Activated CD8-positive, alpha-beta T cell treated with anti-CD3 and anti-CD28 coated beads for 36 hours (primary cell): ENCODE results near the gene TMEM72. TPM values are rescaled to one million over a fixed set of nuclear protein-coding genes. Genes with fewer than 3 reads are reported as not detected.

Experiments used
- ATAC-seq: fragments of 200-7000 bp; cut with Tn5 transposase; one replicate; pipeline ENCODE4 v1.10.0; 2021; ENCODE audit warnings: mild to moderate bottlenecking, moderate library complexity
- CTCF ChIA-PET: fragments of 350-600 bp; sonication (Branson Sonifier 250); formaldehyde crosslinking; loops from one replicate; lab custom pipeline; 2021; ENCODE audit warnings: antibody characterized with exemption; lab: Charles Lee
- POLR2A ChIA-PET: fragments of 350-600 bp; sonication (Branson Sonifier 250); formaldehyde crosslinking; loops from one replicate; lab custom pipeline; 2021; ENCODE audit warnings: antibody characterized with exemption; lab: Charles Lee
- DNase-seq: peaks from one replicate; pipeline ENCODE4 v3.0.0-alpha.2; 2020
- H3K27ac Mint-ChIP-seq: one replicate; pipeline ENCODE4 v1.8.0; 2021; ENCODE audit warnings: mild to moderate bottlenecking, mixed read lengths
- H3K27me3 Mint-ChIP-seq: one replicate; pipeline ENCODE4 v1.8.0; 2021; ENCODE audit warnings: mixed read lengths
- H3K36me3 Mint-ChIP-seq: one replicate; pipeline ENCODE4 v1.8.0; 2021; ENCODE audit warnings: low read depth, mixed read lengths
- H3K4me1 Mint-ChIP-seq: one replicate; pipeline ENCODE4 v1.8.0; 2021; ENCODE audit warnings: low read depth, mixed read lengths
- H3K4me3 Mint-ChIP-seq: one replicate; pipeline ENCODE4 v1.8.0; 2021; ENCODE audit warnings: mild to moderate bottlenecking, moderate library complexity, mixed read lengths
- H3K9me3 Mint-ChIP-seq: one replicate; pipeline ENCODE4 v1.8.0; 2021; ENCODE audit warnings: mixed read lengths
- intact Hi-C: fragments of 100-400 bp; cut with micrococcal nuclease; formaldehyde crosslinking; loops from one replicate; pipeline ENCODE4 v1.10.0; 2022
- total RNA-seq, 2 experiments: library from RNA; stranded (reverse); gene quantifications; one replicate each; pipeline ENCODE4 v1.2.3, GENCODE V29; 2021
- TF ChIP-seq, protein P1 (sequence below): fragments of 200-600 bp; IDR thresholded peaks from one replicate; pipeline ENCODE4 v1.8.0; 2022; ENCODE audit warnings: antibody characterized with exemption, mild to moderate bottlenecking

TMEM72 gene
- total RNA-seq, 2 experiments from 2014 or later: not detected

DNA sequence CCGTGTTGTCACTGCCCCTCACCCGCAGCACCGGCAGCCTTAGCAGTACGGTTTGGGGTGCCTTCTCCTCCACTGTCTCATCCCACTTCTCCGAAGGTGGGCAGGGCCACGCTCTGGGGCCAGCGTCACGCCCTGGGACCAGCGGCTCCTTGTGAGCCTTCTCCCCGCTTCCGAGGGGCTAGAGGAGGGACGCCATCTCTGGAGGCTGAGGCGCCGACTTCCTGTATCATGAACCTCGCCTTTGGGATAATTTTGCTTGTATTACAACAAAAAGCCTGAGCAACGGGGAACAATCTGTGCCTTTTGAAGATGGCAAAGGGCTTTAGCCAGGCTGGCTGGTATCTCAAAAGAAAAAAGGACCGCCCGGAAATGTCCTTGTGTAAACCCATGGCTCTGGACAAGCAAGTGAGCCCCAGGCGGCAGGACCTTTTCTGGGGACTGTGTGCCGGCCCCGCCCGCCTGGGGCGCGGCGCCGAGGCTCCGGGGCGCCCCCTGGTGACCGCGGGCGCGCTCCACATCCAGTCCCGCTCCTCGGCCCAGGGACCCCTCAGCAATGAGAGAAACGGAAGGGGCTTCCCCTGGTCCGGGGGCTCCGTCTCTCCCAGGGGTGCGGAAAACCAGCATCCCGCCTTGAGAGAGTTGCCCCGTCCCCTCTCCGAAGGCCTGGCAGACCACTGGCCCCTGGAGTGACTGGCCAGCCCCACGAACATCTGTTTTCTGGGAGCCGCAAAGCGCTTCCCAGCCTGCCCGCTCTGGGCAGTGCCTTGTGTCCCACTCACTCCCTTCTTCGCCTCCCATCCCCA, 63.7 kb downstream of the TMEM72 start:
- ATAC-seq (peak; percentile 96), DNase-seq (peak; percentile 68)
- ChIA-PET CTCF (interaction anchor here (0.6 to 2.4 kb wide), 7 partner anchors 10 to 76 kb away, joined by 3 to 25 read pairs (median 3); no protein-coding TSS in a partner anchor), POLR2A (interaction anchor here (0.9 kb wide), 1 partner anchor 26 kb away, joined by 4 read pairs; the partner anchor contains the start of gene ZNF22)
- Mint-ChIP-seq H3K27ac (peak overlapping the region; percentile 67), H3K9me3 (no peaks in the 10 kb centered on the region), H3K36me3 (no peaks in the 10 kb centered on the region), H3K4me1 (peaks cover 19% of the 10 kb centered on the region), H3K4me3 (peak overlapping the region; percentile 65), H3K27me3 (no peaks in the 10 kb centered on the region)
- TF ChIP-seq, protein P1, sequence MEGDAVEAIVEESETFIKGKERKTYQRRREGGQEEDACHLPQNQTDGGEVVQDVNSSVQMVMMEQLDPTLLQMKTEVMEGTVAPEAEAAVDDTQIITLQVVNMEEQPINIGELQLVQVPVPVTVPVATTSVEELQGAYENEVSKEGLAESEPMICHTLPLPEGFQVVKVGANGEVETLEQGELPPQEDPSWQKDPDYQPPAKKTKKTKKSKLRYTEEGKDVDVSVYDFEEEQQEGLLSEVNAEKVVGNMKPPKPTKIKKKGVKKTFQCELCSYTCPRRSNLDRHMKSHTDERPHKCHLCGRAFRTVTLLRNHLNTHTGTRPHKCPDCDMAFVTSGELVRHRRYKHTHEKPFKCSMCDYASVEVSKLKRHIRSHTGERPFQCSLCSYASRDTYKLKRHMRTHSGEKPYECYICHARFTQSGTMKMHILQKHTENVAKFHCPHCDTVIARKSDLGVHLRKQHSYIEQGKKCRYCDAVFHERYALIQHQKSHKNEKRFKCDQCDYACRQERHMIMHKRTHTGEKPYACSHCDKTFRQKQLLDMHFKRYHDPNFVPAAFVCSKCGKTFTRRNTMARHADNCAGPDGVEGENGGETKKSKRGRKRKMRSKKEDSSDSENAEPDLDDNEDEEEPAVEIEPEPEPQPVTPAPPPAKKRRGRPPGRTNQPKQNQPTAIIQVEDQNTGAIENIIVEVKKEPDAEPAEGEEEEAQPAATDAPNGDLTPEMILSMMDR: peak; percentile 93
- intact Hi-C loops: loop anchor here (2.0 kb wide), 1 partner anchor 42 kb away; no protein-coding TSS in a partner anchor

DNA sequence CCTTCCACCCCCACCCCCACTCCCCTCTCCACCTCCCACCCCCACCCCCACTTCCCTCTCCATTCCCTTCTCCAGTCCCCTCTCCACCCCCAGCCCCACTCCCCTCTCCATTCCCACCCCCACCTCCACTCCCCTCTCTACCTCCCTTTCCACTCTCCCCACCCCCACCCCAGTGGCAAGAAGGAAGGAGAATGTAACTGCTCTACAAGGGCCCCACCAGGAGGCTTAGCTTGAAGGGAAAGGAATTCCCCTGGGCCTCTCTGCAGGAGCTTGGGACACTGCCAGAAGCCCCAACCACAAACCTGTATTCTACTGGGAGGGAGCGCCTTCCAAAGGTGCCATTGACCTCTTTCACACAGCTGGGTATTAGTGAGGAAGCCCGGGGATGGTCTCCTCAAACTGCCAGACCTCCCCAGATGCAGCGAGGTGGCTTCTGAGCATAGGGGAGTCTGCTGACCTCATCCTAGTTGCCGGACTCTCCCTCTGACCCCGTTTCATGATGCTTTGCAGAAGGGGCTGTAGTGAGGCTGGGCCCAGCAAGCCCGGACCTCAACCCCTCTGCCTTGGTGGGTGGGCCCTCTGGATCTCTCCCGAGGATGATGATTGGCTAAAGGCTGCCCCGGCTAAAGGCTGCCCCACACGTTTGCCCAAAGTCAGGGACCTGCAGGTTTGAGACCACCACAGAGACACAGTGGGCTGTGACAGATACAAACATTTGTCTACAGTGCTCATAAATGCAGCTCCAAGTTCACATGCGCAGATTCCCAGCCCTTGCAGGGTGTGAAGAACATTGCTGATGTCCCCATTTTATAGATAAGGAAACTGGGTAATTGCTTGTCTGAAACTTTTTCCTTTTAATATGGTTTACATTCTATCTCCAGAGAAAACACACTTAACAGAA, 64.5 kb downstream of the TMEM72 start:
- no peak overlapping the region for H3K27ac Mint-ChIP-seq
- no peak for DNase-seq
- peaks cover 19% of the 10 kb centered on the region for H3K4me1 Mint-ChIP-seq

DNA sequence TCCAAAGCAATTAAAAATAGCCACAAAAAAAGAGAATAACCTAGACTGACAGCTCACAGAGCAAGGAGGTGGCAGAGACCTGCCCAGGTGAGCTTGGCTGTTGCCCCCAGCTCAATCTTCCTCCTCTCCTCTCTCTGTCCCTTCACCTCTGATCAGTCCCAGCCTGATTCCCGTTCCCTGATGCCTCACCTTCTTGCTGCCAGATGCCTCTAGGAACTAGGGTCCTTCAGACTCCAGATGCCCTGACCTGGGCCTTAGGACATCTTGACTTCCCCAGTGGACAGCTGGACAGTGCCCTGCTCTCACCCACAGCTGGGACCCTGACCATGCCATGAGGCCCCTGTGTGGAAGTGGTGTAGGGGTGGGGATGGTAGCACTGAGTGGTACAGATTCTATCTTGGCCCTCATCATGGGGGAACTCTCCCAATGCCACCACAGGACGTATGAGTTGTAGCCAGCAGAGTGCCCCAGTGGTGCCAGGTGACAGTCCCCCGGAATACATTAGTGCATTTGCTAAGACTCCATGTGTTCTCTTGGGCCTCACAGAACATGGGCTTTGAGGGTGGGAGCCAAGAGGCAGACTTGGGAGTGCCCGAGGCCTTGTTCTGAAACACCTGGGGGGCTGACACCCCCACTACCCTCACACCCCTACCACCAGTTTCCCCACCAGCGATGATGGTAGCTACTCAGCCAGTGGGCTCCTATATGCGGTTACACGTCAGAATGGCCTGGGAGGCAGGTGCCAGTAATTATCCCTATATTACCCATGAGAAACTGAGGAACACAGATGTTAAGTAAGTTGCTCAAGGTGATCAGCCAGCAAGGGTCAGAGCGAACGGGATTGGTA, 65.4 kb downstream of the TMEM72 start:
- no peaks in the 10 kb centered on the region for H3K27me3 Mint-ChIP-seq
- no peak overlapping the region for H3K27ac Mint-ChIP-seq
- intact Hi-C loops: no loop called here
- ATAC-seq (no peak), DNase-seq (no peak)
- H3K4me1 Mint-ChIP-seq: peaks cover 19% of the 10 kb centered on the region
- H3K9me3 Mint-ChIP-seq: no peaks in the 10 kb centered on the region
- H3K4me3 Mint-ChIP-seq: no peak overlapping the region
- no peaks in the 10 kb centered on the region for H3K36me3 Mint-ChIP-seq
- ChIA-PET POLR2A (no interaction called here), CTCF (interaction anchor here (0.7 to 4.5 kb wide), 6 partner anchors 10 to 78 kb away, joined by 3 to 25 read pairs (median 6); no protein-coding TSS in a partner anchor)
- TF ChIP-seq, protein P1: no peak

More for the DNA sequence above, 64.5 kb downstream of the TMEM72 start:
- POLR2A ChIA-PET: interaction anchor here (0.9 kb wide), 1 partner anchor 25 kb away, joined by 4 read pairs; the partner anchor contains the start of gene ZNF22
- TF ChIP-seq, protein P1: no peak
- CTCF ChIA-PET: interaction anchor here (0.7 to 2.1 kb wide), 4 partner anchors 9 to 77 kb away, joined by 3 to 25 read pairs (median 6); no protein-coding TSS in a partner anchor
- Mint-ChIP-seq H3K9me3 (no peaks in the 10 kb centered on the region), H3K4me3 (no peak overlapping the region), H3K36me3 (no peaks in the 10 kb centered on the region), H3K27me3 (no peaks in the 10 kb centered on the region)
- intact Hi-C loops: loop anchor here (2.0 kb wide), 1 partner anchor 43 kb away; no protein-coding TSS in a partner anchor
- ATAC-seq: no peak

DNA sequence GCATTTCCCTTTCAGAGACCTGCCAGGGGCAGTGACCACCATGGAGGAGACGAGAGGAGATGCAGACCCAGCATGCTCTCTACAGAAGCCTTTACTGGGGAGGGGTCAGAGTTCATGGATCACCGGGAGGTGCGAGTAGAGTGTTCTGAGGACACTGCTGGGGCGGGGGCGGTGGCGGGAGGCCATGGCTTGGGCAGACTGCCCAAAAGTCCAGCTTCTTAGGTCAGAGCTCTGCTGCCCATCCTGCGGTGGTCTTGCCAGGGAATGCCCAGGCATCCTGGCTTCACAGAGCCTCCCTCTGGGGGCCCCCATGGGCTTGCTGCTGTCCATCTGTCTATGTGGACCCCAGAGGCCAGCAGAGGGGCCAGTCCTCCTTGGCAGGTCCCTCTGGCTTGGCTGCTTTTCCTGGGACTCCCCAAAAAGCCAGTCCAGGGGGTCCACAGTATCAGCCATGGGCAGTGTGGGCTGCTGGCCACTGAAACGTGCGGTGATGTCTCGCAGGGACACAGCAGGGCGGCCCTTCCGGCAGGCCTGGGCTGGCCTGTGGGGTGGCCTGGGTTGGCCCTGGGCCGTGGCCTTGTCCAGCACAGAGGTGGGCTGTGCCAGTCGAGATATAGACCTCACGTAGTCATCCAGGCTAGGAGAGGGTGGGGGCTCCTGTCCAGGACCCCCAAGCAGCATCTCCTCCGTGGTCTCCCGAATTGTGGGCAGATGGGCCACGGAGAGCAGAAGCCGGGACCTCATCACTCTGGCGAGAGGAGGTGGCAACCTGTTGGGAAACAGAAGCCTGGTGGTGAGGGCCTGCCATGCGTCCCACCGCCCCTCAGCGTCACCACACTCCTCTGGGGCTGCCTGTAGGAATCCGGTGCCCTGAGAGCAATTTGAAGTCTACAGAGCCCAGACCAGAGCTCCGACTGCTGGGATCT, 66.4 kb downstream of the TMEM72 start:
- H3K4me1 Mint-ChIP-seq: peaks cover 19% of the 10 kb centered on the region
- ChIA-PET POLR2A (interaction anchor here (1.2 kb wide), 1 partner anchor 23 kb away, joined by 3 read pairs; no protein-coding TSS in a partner anchor), CTCF (interaction anchor here (0.9 to 4.5 kb wide), 3 partner anchors 11 to 64 kb away, joined by 3 to 23 read pairs (median 10); no protein-coding TSS in a partner anchor)
- H3K27ac Mint-ChIP-seq: no peak overlapping the region
- TF ChIP-seq, protein P1: no peak
- intact Hi-C loops: no loop called here
- H3K9me3 Mint-ChIP-seq: no peaks in the 10 kb centered on the region
- DNase-seq (no peak), ATAC-seq (no peak)
- no peaks in the 10 kb centered on the region for H3K36me3 Mint-ChIP-seq
- H3K27me3 Mint-ChIP-seq: no peaks in the 10 kb centered on the region
- no peak overlapping the region for H3K4me3 Mint-ChIP-seq
